ENCODE measurements around the gene PBX4.

Gene PBX4

DNA sequence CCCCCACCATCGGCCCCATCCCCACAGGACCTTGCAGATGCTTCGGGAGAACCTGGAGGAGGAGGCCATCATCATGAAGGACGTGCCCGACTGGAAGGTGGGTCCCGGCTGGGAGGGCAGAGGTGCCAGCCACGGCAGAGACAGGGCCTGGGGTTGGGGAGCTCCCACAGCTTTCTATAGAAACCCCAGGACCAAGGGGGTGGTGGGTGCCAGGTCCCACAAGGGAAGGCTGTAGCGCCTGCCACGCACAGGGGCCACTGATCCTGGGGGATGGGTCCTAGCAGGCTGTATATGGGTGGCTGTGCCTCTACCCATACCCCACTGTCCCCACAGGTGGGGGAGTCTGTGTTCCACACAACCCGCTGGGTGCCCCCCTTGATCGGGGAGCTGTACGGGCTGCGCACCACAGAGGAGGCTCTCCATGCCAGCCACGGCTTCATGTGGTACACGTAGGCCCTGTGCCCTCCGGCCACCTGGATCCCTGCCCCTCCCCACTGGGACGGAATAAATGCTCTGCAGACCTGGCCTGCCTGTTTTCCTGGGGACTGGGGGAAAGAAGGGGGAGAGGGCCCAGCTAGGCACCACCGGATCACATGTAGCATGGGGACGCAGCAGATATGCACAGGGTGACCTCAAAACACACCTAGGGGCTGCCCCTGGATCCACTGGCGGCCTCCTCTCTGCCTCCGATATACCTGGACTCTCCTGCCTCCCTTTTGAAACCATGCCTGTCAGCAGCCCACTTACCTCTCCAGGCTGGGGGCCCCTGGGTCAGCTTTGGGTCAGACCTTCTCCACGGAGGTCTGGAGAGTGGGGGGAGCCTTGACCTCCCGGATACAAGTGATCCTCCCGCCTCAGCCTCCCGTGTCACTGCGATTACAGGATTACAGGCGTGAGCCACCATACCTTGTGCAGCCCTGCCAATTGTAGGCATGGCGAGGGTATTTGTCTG is 90.5 kb downstream of the PBX4 start:
- no peak for DNase-seq (ENCODE audit: low read depth in 4 of 4, low spot score in 1 of 4)

DNA sequence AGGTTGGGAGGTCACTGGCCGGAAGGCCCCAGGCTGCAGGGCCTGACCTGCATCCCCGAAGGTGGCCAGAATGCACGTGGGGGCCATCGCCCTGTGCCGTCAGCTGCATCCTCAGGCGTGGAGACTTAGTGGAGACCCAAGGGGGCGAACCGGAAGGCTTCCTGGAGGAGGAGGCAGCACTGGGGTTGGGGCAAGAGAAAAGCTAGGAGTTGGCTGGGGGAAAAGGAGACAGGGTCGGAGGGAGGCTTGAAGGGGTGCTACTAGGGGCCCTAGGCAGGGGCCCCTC is 91.2 kb downstream of the PBX4 start:
- DNase-seq (ENCODE audit: low read depth in 4 of 4, low spot score in 1 of 4), result no peak

DNA sequence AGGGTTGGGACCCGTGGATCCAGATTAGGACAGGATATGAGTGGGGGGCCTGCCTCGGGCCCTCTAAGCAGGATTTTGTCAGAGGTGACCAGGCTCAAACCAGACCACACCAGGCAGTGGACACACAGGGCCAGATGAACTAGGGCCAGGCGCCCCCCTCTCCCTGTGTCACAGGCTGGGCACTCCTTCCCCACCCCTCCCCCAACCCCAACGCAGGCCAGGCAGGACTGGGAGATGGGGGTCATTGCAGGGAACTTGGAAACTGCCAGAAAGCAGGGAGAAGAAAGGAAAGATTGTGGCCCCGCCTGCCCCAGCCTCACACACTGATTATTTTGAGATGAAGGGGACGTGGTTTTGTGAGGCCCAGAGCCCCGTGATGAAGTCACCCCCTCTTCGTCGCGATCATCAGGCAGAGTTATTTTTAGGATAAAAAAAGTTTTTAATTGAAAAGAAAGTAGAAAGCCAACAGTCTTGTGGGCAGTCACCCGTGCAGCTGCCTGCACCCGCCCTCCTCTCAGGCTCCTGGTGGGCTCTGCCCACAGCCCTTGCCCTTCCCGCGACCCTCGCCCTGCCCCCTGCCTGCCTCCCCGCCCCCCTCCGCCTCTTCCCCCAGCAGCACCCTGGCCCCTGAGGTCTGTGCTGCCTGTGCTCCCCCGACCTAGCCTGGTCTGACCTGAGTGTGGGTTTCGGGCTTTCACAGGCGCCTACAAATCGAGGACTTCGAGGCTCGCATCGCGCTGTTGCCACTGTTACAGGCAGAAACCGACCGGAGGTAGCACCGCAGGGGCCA is 91.7 kb downstream of the PBX4 start:
- DNase-seq (ENCODE audit: low read depth in 4 of 4, low spot score in 1 of 4), result no peak

DNA sequence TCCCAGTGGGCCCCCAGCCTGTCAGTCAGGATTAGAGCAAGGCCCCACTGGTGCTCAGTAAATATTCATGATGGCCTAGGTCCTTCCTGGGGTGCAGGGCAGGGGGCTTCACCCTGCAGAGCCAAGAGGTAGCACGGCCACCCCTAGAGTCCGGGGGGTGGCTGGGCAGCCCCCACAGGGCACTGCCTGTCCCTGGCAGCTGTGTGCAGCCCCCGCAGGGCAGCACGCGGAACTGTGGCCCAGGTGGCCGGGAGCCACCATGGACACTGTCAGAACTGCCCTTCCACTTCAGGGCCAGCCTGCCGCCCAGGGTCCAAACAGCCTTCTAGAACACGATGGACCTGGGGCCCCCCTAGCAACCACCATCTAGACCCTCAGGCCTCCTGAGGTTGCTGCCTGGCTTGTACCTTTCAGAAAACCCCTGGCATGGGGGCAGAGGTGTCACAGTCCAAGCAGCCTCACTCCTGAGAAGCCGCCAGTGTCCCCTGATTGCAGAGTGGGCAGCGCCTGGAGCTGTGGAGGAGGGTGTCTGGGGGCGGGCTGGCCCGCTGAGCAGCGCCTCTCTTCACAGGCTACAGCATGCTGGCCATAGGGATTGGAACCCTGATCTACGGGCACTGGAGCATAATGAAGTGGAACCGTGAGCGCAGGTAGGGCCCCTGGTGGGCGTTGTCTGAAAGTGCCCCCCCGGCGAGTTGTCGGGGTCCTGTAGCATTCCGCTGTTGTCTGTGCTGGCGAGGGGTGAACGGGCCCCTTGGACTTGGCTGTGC is 92.7 kb downstream of the PBX4 start:
- DNase-seq (ENCODE audit: low read depth in 4 of 4, low spot score in 1 of 4), result no peak

DNA sequence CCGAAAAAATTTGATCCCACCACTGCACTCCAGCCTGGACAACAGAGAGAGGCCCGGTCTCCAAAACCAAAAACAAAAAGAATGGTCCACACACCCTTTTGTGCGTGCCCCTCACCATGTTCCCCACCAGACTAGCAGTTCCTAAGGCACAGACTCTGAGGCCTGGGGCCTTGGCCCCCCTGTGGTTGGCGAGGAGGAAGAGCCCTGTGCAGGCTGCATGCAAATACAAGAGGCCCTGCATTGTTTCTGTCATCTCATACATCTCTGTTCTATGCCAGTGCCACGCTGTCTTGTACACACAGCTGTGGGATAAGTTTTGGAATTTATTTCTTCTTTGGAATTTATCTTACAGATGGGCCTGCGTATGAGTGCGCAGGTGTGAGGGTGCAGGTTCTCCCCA is 94.4 kb downstream of the PBX4 start:
- DNase-seq (ENCODE audit: low read depth in 4 of 4, low spot score in 1 of 4), result no peak

DNA sequence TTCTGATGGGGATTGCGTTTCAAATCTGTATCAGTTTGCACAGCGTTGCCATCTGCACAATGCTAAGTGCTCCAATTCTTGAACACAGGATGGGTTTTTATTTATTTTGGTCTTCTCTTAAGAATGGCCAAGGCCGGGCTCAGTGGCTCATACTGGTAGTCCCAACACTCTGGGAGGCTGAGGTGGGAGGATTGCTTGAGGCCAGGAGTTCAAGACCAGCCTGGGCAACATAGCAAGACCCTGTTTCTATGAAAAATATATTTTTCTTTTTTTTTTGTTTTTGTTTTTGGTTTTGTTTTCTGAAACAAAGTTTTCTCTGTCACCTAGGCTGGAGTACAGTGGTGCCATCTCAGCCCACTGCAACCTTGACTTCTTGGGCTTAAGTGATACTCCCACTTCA is 95.3 kb downstream of the PBX4 start:
- DNase-seq (ENCODE audit: low read depth in 4 of 4, low spot score in 1 of 4), result no peak

DNA sequence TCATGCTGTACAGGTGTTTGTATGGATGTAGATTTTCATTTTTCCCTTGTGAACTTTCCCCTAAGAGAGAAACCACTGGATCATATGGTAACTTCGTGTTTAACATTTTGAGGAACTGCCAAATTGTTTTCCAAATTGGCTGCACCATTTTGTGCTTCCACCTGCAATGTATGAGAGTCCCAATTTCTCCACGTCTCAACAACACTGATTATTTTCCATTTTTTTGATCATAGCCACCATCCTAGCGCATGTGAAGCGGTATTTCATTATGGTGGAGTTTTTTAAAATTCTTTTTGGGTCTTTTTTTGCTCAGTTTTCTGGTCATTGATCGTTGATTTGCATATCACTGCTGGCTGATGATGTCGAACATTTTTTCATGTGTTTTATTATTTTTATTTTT is 97.5 kb downstream of the PBX4 start:
- no peak for DNase-seq (ENCODE audit: low read depth in 4 of 4, low spot score in 1 of 4)

DNA sequence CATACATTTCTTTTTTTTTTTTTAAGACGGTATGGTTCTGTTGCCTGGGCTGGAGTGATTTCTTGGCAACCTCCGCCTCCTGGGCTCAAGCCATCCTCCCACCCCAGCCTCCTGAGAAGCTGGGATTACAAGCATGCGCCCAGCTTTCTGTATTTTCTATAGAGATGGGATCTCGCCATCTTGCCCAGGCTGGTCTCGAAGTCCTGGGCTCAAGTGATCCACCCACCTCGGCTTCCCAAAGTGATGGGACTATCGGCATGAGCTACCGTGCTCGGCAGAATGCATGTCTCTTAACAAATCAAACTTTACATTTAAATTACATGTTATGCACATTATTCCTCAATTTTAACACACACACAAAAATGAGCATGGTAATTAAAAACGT is 101.3 kb downstream of the PBX4 start:
- DNase-seq (ENCODE audit: low read depth in 4 of 4, low spot score in 1 of 4), result no peak

DNA sequence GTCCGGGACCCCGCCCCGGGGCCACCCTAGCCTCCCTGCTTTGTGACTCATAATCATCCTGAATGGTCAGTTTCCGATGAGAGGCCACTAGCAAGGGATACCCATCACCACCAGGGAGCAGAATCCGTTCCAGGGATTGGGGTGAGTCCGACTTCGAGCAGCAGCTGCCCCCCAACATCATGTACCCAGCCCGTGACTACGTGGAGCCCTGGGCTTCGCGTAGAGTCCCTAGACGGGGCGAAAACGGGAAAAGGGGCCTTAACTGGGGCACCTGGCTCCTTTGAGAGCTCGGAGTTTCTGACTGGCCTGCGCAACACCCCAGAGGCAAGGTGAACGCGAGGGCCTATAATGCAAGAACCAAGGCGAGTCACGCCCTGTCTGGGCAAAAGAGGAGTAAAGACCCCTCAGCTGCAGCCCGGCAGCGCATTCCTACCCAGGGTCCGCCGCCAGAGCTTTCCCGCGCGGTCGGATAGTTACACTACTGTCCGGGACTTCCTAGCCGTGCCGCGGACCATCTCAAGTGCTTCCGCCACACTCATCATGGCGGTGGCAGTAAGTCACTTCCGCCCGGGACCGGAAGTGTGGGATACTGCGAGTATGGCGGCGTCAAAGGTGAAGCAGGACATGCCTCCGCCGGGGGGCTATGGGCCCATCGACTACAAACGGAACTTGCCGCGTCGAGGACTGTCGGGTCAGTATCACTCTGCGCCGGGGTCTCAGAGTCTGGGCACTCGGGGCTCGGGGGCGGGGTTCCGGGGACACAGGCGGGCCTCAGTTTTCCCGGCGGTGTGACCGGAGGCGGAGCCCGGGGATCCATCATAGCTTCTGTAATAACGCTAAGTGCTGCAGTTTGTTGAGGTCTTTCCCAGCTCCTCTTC is 102.6 kb downstream of the PBX4 start, which contains the start of gene NDUFA13:
Gene NDUFA13 (plus strand): TSS at position 584 of the 878 bp plus-strand sequence. CDS start 14 bp downstream, at position 598.
- peak; percentile 81 to 95 (median 86) for DNase-seq (ENCODE audit: low read depth in 4 of 4, low spot score in 1 of 4)

DNA sequence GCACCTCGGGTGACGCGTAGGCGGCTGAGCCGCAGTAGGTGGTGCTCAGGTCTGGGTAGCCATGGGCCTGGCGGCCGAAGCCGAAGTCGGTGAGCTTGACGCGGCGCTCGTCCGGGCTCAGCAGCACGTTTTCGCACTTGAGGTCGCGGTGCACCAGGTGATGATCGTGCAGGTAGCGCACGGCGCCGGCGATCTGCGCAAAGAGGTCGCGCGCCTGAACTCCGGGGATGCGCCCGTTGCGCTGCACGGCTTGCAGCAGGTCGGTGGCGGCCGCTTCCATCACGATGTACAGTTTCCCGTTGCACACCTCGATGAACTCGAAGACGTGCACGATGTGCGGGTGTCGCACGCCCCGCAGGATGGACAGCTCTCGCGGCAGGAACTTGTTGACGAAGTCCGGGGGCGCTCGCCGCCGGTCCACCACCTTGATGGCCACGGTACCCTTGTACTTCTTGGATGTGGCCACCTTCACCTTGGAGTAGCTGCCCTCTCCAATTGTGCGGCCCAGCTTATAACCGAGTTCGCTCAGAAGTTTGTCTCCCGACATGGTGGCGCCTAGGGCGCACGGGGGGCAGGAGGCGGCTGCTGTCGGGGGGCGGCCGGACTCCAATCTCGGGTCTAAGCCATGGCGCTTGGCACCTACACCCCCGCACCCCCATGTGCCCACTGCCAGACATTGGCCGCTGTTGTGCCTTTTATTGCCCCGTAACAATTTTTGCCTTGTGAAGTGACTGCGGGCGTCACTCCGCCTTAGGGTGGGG is 103.4 kb downstream of the PBX4 start, which contains the start of gene TSSK6:
Gene TSSK6 (minus strand): TSS at position 668 of the 761 bp plus-strand sequence. CDS start 121 bp downstream, at position 547.
- DNase-seq (ENCODE audit: low read depth in 4 of 4, low spot score in 1 of 4), result no peak

DNA sequence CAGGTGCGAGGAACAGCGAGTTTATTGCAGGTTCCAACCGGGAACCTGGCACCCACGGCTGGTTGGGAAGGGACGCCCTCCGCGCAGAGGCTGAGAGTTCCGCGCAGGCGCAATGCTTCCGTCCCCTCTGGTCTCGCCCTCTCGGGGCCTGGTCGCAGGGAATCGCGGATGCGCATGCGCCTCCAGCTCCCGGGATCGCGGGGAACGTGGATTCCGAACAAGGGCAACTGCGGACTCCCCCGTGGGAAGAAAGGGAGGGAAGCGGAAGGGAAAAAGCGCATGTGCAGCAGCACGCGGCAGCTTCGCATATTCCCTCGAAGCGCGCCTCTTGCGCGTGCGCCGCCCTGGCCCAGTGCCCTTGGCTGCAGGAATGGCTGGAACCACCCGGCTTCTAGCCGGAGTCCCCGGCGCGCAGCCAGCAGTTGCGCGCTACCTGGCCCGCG is 104.3 kb downstream of the PBX4 start:
- DNase-seq (ENCODE audit: low read depth in 4 of 4, low spot score in 1 of 4), result no peak

DNA sequence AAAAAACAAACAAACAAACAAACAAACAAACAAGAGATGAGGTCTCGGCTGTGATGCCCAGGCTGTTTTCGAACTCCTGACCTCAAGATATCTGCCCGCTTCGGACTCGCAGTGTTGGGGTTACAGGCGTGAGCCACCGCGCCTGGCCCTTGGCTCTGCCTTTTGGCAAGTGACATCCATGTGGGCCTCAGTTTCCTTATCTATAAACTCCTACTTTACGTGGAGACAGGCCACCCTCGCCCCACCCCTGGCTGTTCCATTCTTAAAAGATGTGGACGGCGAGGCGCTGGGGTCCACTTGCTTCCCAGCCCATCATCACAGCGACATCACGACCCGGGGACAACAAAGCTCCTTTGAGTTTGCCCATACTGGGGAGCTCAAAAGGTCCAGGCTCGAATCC is 104.8 kb downstream of the PBX4 start:
- DNase-seq (ENCODE audit: low read depth in 4 of 4, low spot score in 1 of 4), result no peak

All from stimulated activated CD4-positive, alpha-beta T cell treated with anti-CD3 and anti-CD28 coated beads, Interleukin-1b, Interleukin-23, amount 100 ng/mL, for 24 hours (primary cell).